Measurements from ENCODE around the gene SELENON.

DNA sequence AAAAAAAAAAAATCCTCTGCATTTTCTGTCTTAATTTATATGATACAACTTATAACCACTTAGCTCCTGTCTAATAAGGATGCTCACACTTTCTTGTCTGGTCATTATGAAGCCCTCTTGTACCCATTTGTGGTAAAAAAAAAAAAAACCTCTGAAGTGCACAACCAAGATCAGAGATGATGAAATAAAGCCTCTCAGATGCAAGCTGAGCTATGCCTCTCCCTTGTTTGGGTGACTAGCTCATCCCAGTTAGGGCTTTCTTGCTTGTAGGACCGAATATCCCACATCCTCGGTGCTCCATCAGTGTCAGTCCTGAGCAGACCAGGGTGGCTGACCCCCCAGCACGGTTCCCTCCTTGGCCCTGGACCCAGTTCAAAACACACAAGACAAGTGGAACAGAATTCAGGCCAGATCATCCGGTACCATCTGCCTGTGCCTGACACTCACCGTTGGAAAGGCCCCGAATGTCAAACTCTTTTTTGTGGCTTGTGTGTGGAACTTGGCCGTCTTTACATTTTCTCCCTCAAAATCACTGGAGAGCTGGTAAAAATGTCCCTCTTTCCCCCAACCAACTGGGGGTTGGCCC, 6.3 kb upstream of the SELENON start:
- TF ChIP-seq BHLHE40 (IDR thresholded peaks at IDR 0.05; ENCODE audit: borderline replicate concordance), result no peak
- no peak for TF ChIP-seq SUZ12 (IDR thresholded peaks at IDR 0.05)
- TF ChIP-seq FOXM1 (IDR thresholded peaks at IDR 0.05; ENCODE audit: borderline replicate concordance), result no peak
